Activated T-helper 1 cell treated with Interleukin-2 at 50 U/mL for 16 hours (primary cell): Measurements from ENCODE around the gene DOK7.
"Not testable (repeated sequence)": the region's sequence is repeated elsewhere in the genome, so short reads cannot be mapped to it uniquely, and the experiment has no call there.

Experiments
- DNase-seq: peaks from one replicate; pipeline ENCODE4 v3.0.0-alpha.2; 2020; ENCODE audit warnings: low read depth

The DOK7 gene

GRCh38 chr4:3533423-3533820 lies 70.3 kb downstream of the DOK7 start:
- no peak for DNase-seq

GRCh38 chr4:3535812-3536211 lies 72.7 kb downstream of the DOK7 start:
- DNase-seq: not testable (repeated sequence)

- not testable (repeated sequence) for DNase-seq
Measured at GRCh38 chr4:3538906-3539305, 75.8 kb downstream of the DOK7 start.

GRCh38 chr4:3543415-3543814 lies 80.3 kb downstream of the DOK7 start:
- not testable (repeated sequence) for DNase-seq
